SK-N-SH treated with all-trans-retinoic acid at 6 μM for 48 hours (cell line): Measurements from ENCODE around the gene SAT1.

Experiments
- ARNTL ChIP-seq: fragments of 450-650 bp; formaldehyde crosslinking; IDR thresholded peaks from 2 replicates; pipeline ENCODE4 v1.5.0; 2020; ENCODE audit warnings: low read depth, mild to moderate bottlenecking, moderate library complexity, borderline replicate concordance
- BACH2 ChIP-seq: fragments of 250-450 bp; sonication (Bioruptor Pico); IDR thresholded peaks from 2 replicates; pipeline ENCODE4 v1.9.0; 2021; ENCODE audit warnings: mild to moderate bottlenecking, borderline replicate concordance
- GLIS3 ChIP-seq: fragments of 250-450 bp; sonication (Bioruptor Pico); IDR thresholded peaks from 2 replicates; pipeline ENCODE4 v1.5.0; 2020; ENCODE audit warnings: mild to moderate bottlenecking, moderate library complexity
- OSR1 ChIP-seq: fragments of 250-450 bp; sonication (Bioruptor Pico); IDR thresholded peaks from 2 replicates; pipeline ENCODE4 v1.8.0; 2022; ENCODE audit warnings: moderate library complexity, mild to moderate bottlenecking, inconsistent platforms
- ZC3H10 ChIP-seq: fragments of 250-450 bp; sonication (Bioruptor Pico); IDR thresholded peaks from 2 replicates; pipeline ENCODE4 v1.5.1; 2021; ENCODE audit warnings: mild to moderate bottlenecking, moderate library complexity
- ZFP3 ChIP-seq: fragments of 250-450 bp; sonication (Bioruptor Pico); IDR thresholded peaks from 2 replicates; pipeline ENCODE4 v1.5.0; 2020; ENCODE audit warnings: mild to moderate bottlenecking, moderate library complexity
- ZNF70 ChIP-seq: fragments of 450-650 bp; formaldehyde crosslinking; IDR thresholded peaks from 2 replicates; pipeline ENCODE4 v1.5.0; 2020; ENCODE audit warnings: mild to moderate bottlenecking, moderate library complexity
- TF ChIP-seq, protein P1 (sequence below): fragments of 250-450 bp; sonication (Bioruptor Pico); IDR thresholded peaks from 2 replicates; pipeline ENCODE4 v1.8.0; 2020; ENCODE audit warnings: mild to moderate bottlenecking, moderate library complexity, borderline replicate concordance
- TF ChIP-seq, protein P2 (sequence below): fragments of 250-450 bp; sonication (Bioruptor Pico); IDR thresholded peaks from 2 replicates; pipeline ENCODE4 v1.5.1; 2020; ENCODE audit warnings: low read depth, mild to moderate bottlenecking, moderate library complexity

DNA sequence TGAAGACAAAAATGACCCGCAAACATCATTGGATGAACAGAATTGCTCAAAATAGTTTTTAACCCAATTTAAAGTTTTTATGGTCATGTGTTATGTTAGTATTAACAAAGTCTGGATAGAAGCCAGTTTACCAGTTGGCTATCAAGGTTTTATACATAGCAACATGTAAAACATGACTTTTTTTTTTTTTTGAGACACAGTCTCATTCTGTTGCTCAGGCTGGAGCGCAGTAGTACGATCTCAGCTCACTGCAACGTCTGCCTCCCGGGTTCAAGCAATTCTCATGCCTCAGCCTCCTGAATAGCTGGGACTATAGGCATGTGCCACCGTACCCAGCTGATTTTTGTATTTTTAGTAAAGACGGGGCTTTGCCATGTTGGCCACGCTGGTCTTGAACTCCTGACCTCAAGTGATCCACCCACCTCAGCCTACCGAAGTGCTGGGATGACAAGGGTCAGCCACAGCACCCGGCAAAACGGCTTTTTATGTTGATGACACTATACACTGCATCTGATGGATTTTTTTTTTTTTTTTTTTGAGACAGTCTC, 3.4 kb downstream of the SAT1 start:
- no peak for TF ChIP-seq BACH2 (CRISPR knock-in tag)
- no peak for TF ChIP-seq GLIS3 (CRISPR knock-in tag)
- no peak for TF ChIP-seq ZNF70 (CRISPR knock-in tag)
- TF ChIP-seq ARNTL (CRISPR knock-in tag), result no peak
- TF ChIP-seq OSR1 (CRISPR knock-in tag), result no peak
- no peak for TF ChIP-seq ZFP3
- no peak for TF ChIP-seq ZC3H10 (CRISPR knock-in tag)
- TF ChIP-seq, protein P1, sequence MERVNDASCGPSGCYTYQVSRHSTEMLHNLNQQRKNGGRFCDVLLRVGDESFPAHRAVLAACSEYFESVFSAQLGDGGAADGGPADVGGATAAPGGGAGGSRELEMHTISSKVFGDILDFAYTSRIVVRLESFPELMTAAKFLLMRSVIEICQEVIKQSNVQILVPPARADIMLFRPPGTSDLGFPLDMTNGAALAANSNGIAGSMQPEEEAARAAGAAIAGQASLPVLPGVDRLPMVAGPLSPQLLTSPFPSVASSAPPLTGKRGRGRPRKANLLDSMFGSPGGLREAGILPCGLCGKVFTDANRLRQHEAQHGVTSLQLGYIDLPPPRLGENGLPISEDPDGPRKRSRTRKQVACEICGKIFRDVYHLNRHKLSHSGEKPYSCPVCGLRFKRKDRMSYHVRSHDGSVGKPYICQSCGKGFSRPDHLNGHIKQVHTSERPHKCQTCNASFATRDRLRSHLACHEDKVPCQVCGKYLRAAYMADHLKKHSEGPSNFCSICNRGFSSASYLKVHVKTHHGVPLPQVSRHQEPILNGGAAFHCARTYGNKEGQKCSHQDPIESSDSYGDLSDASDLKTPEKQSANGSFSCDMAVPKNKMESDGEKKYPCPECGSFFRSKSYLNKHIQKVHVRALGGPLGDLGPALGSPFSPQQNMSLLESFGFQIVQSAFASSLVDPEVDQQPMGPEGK (CRISPR knock-in tag), result no peak
- TF ChIP-seq, protein P2, sequence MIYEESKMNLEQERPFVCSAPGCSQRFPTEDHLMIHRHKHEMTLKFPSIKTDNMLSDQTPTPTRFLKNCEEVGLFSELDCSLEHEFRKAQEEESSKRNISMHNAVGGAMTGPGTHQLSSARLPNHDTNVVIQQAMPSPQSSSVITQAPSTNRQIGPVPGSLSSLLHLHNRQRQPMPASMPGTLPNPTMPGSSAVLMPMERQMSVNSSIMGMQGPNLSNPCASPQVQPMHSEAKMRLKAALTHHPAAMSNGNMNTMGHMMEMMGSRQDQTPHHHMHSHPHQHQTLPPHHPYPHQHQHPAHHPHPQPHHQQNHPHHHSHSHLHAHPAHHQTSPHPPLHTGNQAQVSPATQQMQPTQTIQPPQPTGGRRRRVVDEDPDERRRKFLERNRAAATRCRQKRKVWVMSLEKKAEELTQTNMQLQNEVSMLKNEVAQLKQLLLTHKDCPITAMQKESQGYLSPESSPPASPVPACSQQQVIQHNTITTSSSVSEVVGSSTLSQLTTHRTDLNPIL (CRISPR knock-in tag), result no peak
